ENCODE data around the gene F12.

F12 gene

GRCh38 chr5:177409043-177409801 lies at the start of gene F12:
TSS of gene F12 (minus strand) at chr5:177409564. CDS start at chr5:177409527, 37 bp downstream.
- DNase-seq (ENCODE audit: extremely low read depth, low read depth) = no peak
- TF ChIP-seq CTCF (IDR thresholded peaks at IDR 0.05; ENCODE audit: low read depth, low read length) = no peak

GRCh38 chr5:177458912-177459350 lies 49.6 kb upstream of the F12 start:
- no peak for DNase-seq (ENCODE audit: extremely low read depth, low read depth)
- TF ChIP-seq CTCF (IDR thresholded peaks at IDR 0.05; ENCODE audit: low read depth, low read length) = no peak

GRCh38 chr5:177457852-177458681 lies 48.7 kb upstream of the F12 start:
- TF ChIP-seq CTCF (IDR thresholded peaks at IDR 0.05; ENCODE audit: low read depth, low read length) = no peak
- no peak for DNase-seq (ENCODE audit: extremely low read depth, low read depth)

GRCh38 chr5:177456976-177457851 lies 47.9 kb upstream of the F12 start:
- TF ChIP-seq CTCF (IDR thresholded peaks at IDR 0.05; ENCODE audit: low read depth, low read length) = peak; percentile 52
- DNase-seq (ENCODE audit: extremely low read depth, low read depth) = peak; percentile 93

GRCh38 chr5:177456591-177456964 lies 47.2 kb upstream of the F12 start:
- no peak for DNase-seq (ENCODE audit: extremely low read depth, low read depth)
- TF ChIP-seq CTCF (IDR thresholded peaks at IDR 0.05; ENCODE audit: low read depth, low read length) = no peak

GRCh38 chr5:177455661-177456590 lies 46.6 kb upstream of the F12 start:
- peak; percentile 94 for TF ChIP-seq CTCF (IDR thresholded peaks at IDR 0.05; ENCODE audit: low read depth, low read length)
- no peak for DNase-seq (ENCODE audit: extremely low read depth, low read depth)
